Naive thymus-derived CD4-positive, alpha-beta T cell (primary cell): Measurements from ENCODE around the gene ZNHIT2. TPM values are rescaled to one million over a fixed set of nuclear protein-coding genes. Genes with fewer than 3 reads are reported as not detected.

Source experiments
- ATAC-seq: fragments of 150-1000 bp; cut with Tn5 transposase; 2 replicates; pipeline ENCODE4 v1.10.0; 2021; ENCODE audit warnings: mild to moderate bottlenecking, moderate library complexity
- CTCF ChIA-PET: fragments of 350-600 bp; sonication (Branson Sonifier 250); formaldehyde crosslinking; loops from one replicate; lab custom pipeline; 2021; ENCODE audit warnings: antibody characterized with exemption; lab: Charles Lee
- POLR2A ChIA-PET: fragments of 350-600 bp; sonication (Branson Sonifier 250); formaldehyde crosslinking; loops from one replicate; lab custom pipeline; 2021; ENCODE audit warnings: antibody characterized with exemption, inconsistent platforms; lab: Charles Lee
- DNase-seq, 9 donors: peaks; one replicate each; pipeline versions ENCODE4 v3.0.0 to v3.0.0-alpha.2; 2020 to 2022; ENCODE audit warnings: mixed read lengths in 1 of 9
- H3K27ac ChIP-seq: one replicate; pipeline ENCODE4 v1.7.0; 2013; ENCODE audit warnings: mild to moderate bottlenecking, low read depth, low read length, moderate library complexity
- H3K27me3 ChIP-seq, 2 donors: one replicate each; pipeline ENCODE4 v1.7.0; 2013; ENCODE audit warnings: low read length in 2 of 2, mild to moderate bottlenecking in 2 of 2, moderate library complexity in 2 of 2; ENCODE audit not compliant: control insufficient read depth in 2 of 2, insufficient read depth in 2 of 2
- H3K36me3 ChIP-seq, 3 experiments: 1 replicate in 2 of 3; 2 replicates in 1 of 3; pipeline ENCODE4 v1.7.0; 2013; ENCODE audit warnings: low read length in 3 of 3, mild to moderate bottlenecking in 3 of 3, moderate library complexity in 1 of 3; ENCODE audit not compliant: insufficient read depth in 3 of 3, control insufficient read depth in 2 of 3
- H3K4me1 ChIP-seq, 2 donors: one replicate each; pipeline ENCODE4 v1.7.0; 2013; ENCODE audit warnings: low read length in 2 of 2, mild to moderate bottlenecking in 2 of 2, moderate library complexity in 1 of 2; ENCODE audit not compliant: control insufficient read depth in 2 of 2, insufficient read depth in 2 of 2
- H3K4me3 ChIP-seq: 2 replicates; pipeline ENCODE4 v1.7.0; 2013; ENCODE audit warnings: mild to moderate bottlenecking, low read length
- H3K9me3 ChIP-seq, 3 experiments: 1 replicate in 2 of 3; 2 replicates in 1 of 3; pipeline ENCODE4 v1.7.0; 2013; ENCODE audit warnings: low read length in 3 of 3; ENCODE audit not compliant: control insufficient read depth in 2 of 3
- H3K27ac Mint-ChIP-seq, 9 donors: one replicate each; pipeline ENCODE4 v1.8.0; 2020 to 2022; ENCODE audit warnings: mixed read lengths in 9 of 9, mild to moderate bottlenecking in 8 of 9, moderate library complexity in 5 of 9, inconsistent platforms in 2 of 9
- H3K27me3 Mint-ChIP-seq, 5 donors: one replicate each; pipeline ENCODE4 v1.8.0; 2021 to 2022; ENCODE audit warnings: mixed read lengths in 5 of 5, mild to moderate bottlenecking in 1 of 5
- H3K36me3 Mint-ChIP-seq, 5 donors: one replicate each; pipeline ENCODE4 v1.8.0; 2020 to 2022; ENCODE audit warnings: mixed read lengths in 5 of 5, mild to moderate bottlenecking in 3 of 5, inconsistent platforms in 1 of 5
- H3K4me1 Mint-ChIP-seq, 7 donors: one replicate each; pipeline ENCODE4 v1.8.0; 2020 to 2022; ENCODE audit warnings: mixed read lengths in 7 of 7, mild to moderate bottlenecking in 3 of 7, inconsistent platforms in 1 of 7
- H3K4me3 Mint-ChIP-seq, 10 donors: one replicate each; pipeline ENCODE4 v1.8.0; 2020 to 2022; ENCODE audit warnings: mild to moderate bottlenecking in 10 of 10, mixed read lengths in 10 of 10, moderate library complexity in 6 of 10, inconsistent platforms in 2 of 10
- H3K9me3 Mint-ChIP-seq, 11 donors: one replicate each; pipeline ENCODE4 v1.8.0; 2020 to 2022; ENCODE audit warnings: mixed read lengths in 11 of 11, mild to moderate bottlenecking in 4 of 11, inconsistent platforms in 1 of 11, moderate library complexity in 1 of 11
- intact Hi-C, 2 donors: fragments of 100-400 bp; cut with micrococcal nuclease; formaldehyde crosslinking; loops; one replicate each; pipeline ENCODE4 v1.15.1; 2023
- polyA plus RNA-seq, 2 donors: library from polyadenylated mRNA; unstranded; fragments of 300-500 nt; fragmentation: Illumina TruSeq; gene quantifications; one replicate each; pipeline ENCODE4 v1.2.3, GENCODE V29; 2021
- total RNA-seq, 6 experiments: library from RNA in 5 of 6; stranded (reverse) in 5 of 6; gene quantifications; 1 replicate in 5 of 6; 2 replicates in 1 of 6; pipeline ENCODE4 v1.2.3 and lab custom pipeline; 2021 to 2026

The ZNHIT2 gene
- total and polyA plus RNA-seq, 7 experiments from 2014 or later: 9.9 to 35.6 (median 14.3) TPM

GRCh38 chr11:65132238-65132987 is 14.9 kb upstream of the ZNHIT2 start:
- H3K9me3 Mint-ChIP-seq: peaks cover 0 to 3% (median 0%) of the 10 kb centered on the region in 11 donors
- POLR2A ChIA-PET: interaction anchor here (0.6 to 8.9 kb wide), 6 partner anchors 12 to 390 kb away, joined by 3 to 237 read pairs (median 7); partner anchors contain the start of genes FAU, MRPL49, TM7SF2 and ZNHIT2
- no peaks in the 10 kb centered on the region for H3K9me3 ChIP-seq
- peak overlapping the region; percentile 38 to 100 (median 99) for H3K27ac Mint-ChIP-seq
- ATAC-seq (no peak), DNase-seq (no peak)
- peaks cover 0 to 16% (median 4%) of the 10 kb centered on the region in 5 donors for H3K36me3 Mint-ChIP-seq
- H3K4me1 ChIP-seq: peaks cover 10 to 21% of the 10 kb centered on the region in 2 donors
- H3K4me3 ChIP-seq: no peak overlapping the region
- no peaks in the 10 kb centered on the region for H3K27me3 ChIP-seq
- H3K4me1 Mint-ChIP-seq: peaks cover 26 to 46% (median 40%) of the 10 kb centered on the region in 7 donors
- H3K27ac ChIP-seq: peak overlapping the region; percentile 99
- peak overlapping the region; percentile 77 to 100 (median 98) for H3K4me3 Mint-ChIP-seq
- H3K27me3 Mint-ChIP-seq: no peaks in the 10 kb centered on the region
- H3K36me3 ChIP-seq: peaks cover under 1 to 66% (median 30%) of the 10 kb centered on the region in 3 experiments
- CTCF ChIA-PET: interaction anchor here (0.6 kb wide), 1 partner anchor 869 kb away, joined by 5 read pairs; no protein-coding TSS in a partner anchor
- intact Hi-C loops: no loop called here

- H3K27ac Mint-ChIP-seq: peak overlapping the region in 3 of 9 donors; percentile 22 to 98 (median 71)
- H3K4me1 Mint-ChIP-seq: peaks cover 24 to 43% (median 36%) of the 10 kb centered on the region in 7 donors
- H3K4me1 ChIP-seq: peaks cover 10 to 21% of the 10 kb centered on the region in 2 donors
- H3K9me3 ChIP-seq: no peaks in the 10 kb centered on the region
- ChIA-PET CTCF (interaction anchor here (0.6 to 0.7 kb wide), 2 partner anchors 15 to 869 kb away, joined by 3 to 5 read pairs; partner anchors contain the start of gene ZNHIT2), POLR2A (interaction anchor here (0.6 to 8.9 kb wide), 6 partner anchors 11 to 389 kb away, joined by 3 to 237 read pairs (median 7); partner anchors contain the start of genes FAU, MRPL49, TM7SF2 and ZNHIT2)
- peaks cover 0 to 17% (median 4%) of the 10 kb centered on the region in 5 donors for H3K36me3 Mint-ChIP-seq
- H3K27me3 Mint-ChIP-seq: no peaks in the 10 kb centered on the region
- peaks cover 0 to 5% (median 0%) of the 10 kb centered on the region in 11 donors for H3K9me3 Mint-ChIP-seq
- no peaks in the 10 kb centered on the region for H3K27me3 ChIP-seq
- no peak overlapping the region for H3K4me3 ChIP-seq
- no peak for DNase-seq
- intact Hi-C loops: no loop called here
- peak overlapping the region in 5 of 10 donors; percentile 3 to 43 (median 25) for H3K4me3 Mint-ChIP-seq
- ATAC-seq: no peak
- peak overlapping the region; percentile 99 for H3K27ac ChIP-seq
- peaks cover 6 to 71% (median 31%) of the 10 kb centered on the region in 3 experiments for H3K36me3 ChIP-seq
Observed at GRCh38 chr11:65131895-65132237, 14.4 kb upstream of the ZNHIT2 start.

GRCh38 chr11:65131417-65131776 is 13.9 kb upstream of the ZNHIT2 start:
- H3K27ac Mint-ChIP-seq: peak overlapping the region in 4 of 9 donors; percentile 39 to 82 (median 44)
- H3K9me3 Mint-ChIP-seq: peaks cover 0 to 6% (median 0%) of the 10 kb centered on the region in 11 donors
- Histone ChIP-seq H3K27me3 (no peaks in the 10 kb centered on the region), H3K4me3 (no peak overlapping the region), H3K36me3 (peaks cover 11 to 76% (median 35%) of the 10 kb centered on the region in 3 experiments), H3K27ac (peak overlapping the region; percentile 99), H3K9me3 (no peaks in the 10 kb centered on the region), H3K4me1 (peaks cover 10 to 19% of the 10 kb centered on the region in 2 donors)
- H3K4me3 Mint-ChIP-seq: no peak overlapping the region
- intact Hi-C loops: no loop called here
- ATAC-seq: no peak
- POLR2A ChIA-PET: interaction anchor here (0.6 to 8.9 kb wide), 5 partner anchors 11 to 389 kb away, joined by 3 to 237 read pairs (median 9); partner anchors contain the start of genes FAU, MRPL49, TM7SF2 and ZNHIT2
- CTCF ChIA-PET: interaction anchor here (0.6 to 1.0 kb wide), 3 partner anchors 10 to 870 kb away, joined by 3 to 5 read pairs (median 4); partner anchors contain the start of genes FAU, MRPL49 and ZNHIT2
- no peak for DNase-seq
- H3K27me3 Mint-ChIP-seq: no peaks in the 10 kb centered on the region
- peaks cover 3 to 22% (median 4%) of the 10 kb centered on the region in 5 donors for H3K36me3 Mint-ChIP-seq
- peaks cover 19 to 38% (median 31%) of the 10 kb centered on the region in 7 donors for H3K4me1 Mint-ChIP-seq

- intact Hi-C loops: no loop called here
- H3K36me3 ChIP-seq: peaks cover 13 to 82% (median 37%) of the 10 kb centered on the region in 3 experiments
- no peak for DNase-seq
Observed at GRCh38 chr11:65130631-65131416, 13.3 kb upstream of the ZNHIT2 start.

GRCh38 chr11:65129649-65130441 is 12.3 kb upstream of the ZNHIT2 start:
- intact Hi-C loops: no loop called here

More at GRCh38 chr11:65130631-65131416, 13.3 kb upstream of the ZNHIT2 start:
- Mint-ChIP-seq H3K27me3 (no peaks in the 10 kb centered on the region), H3K4me3 (peak overlapping the region in 4 of 10 donors; percentile 4 to 68 (median 12)), H3K4me1 (peaks cover 13 to 32% (median 26%) of the 10 kb centered on the region in 7 donors), H3K36me3 (peaks cover 4 to 24% (median 4%) of the 10 kb centered on the region in 5 donors), H3K27ac (peak overlapping the region in 6 of 9 donors; percentile 39 to 82 (median 55)), H3K9me3 (peaks cover 0 to 6% (median 0%) of the 10 kb centered on the region in 11 donors)
- H3K4me1 ChIP-seq: peaks cover 6 to 13% of the 10 kb centered on the region in 2 donors
- no peaks in the 10 kb centered on the region for H3K27me3 ChIP-seq
- ChIA-PET POLR2A (interaction anchor here (1.5 to 8.9 kb wide), 4 partner anchors 10 to 23 kb away, joined by 5 to 237 read pairs (median 27); partner anchors contain the start of genes FAU, MRPL49, TM7SF2 and ZNHIT2), CTCF (interaction anchor here (0.7 to 1.0 kb wide), 2 partner anchors 9 to 14 kb away, joined by 3 to 4 read pairs; partner anchors contain the start of genes FAU, MRPL49 and ZNHIT2)
- no peak for ATAC-seq
- no peaks in the 10 kb centered on the region for H3K9me3 ChIP-seq
- H3K4me3 ChIP-seq: no peak overlapping the region
- H3K27ac ChIP-seq: no peak overlapping the region

More at GRCh38 chr11:65129649-65130441, 12.3 kb upstream of the ZNHIT2 start:
- Mint-ChIP-seq H3K4me3 (no peak overlapping the region), H3K36me3 (peaks cover 4 to 32% (median 4%) of the 10 kb centered on the region in 5 donors), H3K27ac (peak overlapping the region in 1 of 9 donors; percentile 19), H3K27me3 (no peaks in the 10 kb centered on the region), H3K4me1 (peaks cover 12 to 23% (median 20%) of the 10 kb centered on the region in 7 donors), H3K9me3 (peaks cover 0 to 6% (median 0%) of the 10 kb centered on the region in 11 donors)
- H3K4me3 ChIP-seq: no peak overlapping the region
- peaks cover 0 to 8% of the 10 kb centered on the region in 2 donors for H3K4me1 ChIP-seq
- DNase-seq: no peak
- H3K27ac ChIP-seq: no peak overlapping the region
- no peak for ATAC-seq
- peaks cover 13 to 91% (median 37%) of the 10 kb centered on the region in 3 experiments for H3K36me3 ChIP-seq
- no peaks in the 10 kb centered on the region for H3K9me3 ChIP-seq
- ChIA-PET POLR2A (interaction anchor here (0.6 to 8.9 kb wide), 4 partner anchors 9 to 290 kb away, joined by 4 to 237 read pairs (median 6); partner anchors contain the start of genes FAU, MRPL49, TM7SF2 and ZNHIT2), CTCF (interaction anchor here (1.1 kb wide), 1 partner anchor 19 kb away, joined by 3 read pairs; no protein-coding TSS in a partner anchor)
- no peaks in the 10 kb centered on the region for H3K27me3 ChIP-seq
